Measurements from ENCODE around the gene HSD17B4.
"Not testable (repeated sequence)": the region's sequence is repeated elsewhere in the genome, so short reads cannot be mapped to it uniquely, and the experiment has no call there.

Gene HSD17B4, protein sequence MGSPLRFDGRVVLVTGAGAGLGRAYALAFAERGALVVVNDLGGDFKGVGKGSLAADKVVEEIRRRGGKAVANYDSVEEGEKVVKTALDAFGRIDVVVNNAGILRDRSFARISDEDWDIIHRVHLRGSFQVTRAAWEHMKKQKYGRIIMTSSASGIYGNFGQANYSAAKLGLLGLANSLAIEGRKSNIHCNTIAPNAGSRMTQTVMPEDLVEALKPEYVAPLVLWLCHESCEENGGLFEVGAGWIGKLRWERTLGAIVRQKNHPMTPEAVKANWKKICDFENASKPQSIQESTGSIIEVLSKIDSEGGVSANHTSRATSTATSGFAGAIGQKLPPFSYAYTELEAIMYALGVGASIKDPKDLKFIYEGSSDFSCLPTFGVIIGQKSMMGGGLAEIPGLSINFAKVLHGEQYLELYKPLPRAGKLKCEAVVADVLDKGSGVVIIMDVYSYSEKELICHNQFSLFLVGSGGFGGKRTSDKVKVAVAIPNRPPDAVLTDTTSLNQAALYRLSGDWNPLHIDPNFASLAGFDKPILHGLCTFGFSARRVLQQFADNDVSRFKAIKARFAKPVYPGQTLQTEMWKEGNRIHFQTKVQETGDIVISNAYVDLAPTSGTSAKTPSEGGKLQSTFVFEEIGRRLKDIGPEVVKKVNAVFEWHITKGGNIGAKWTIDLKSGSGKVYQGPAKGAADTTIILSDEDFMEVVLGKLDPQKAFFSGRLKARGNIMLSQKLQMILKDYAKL

GRCh38 chr5:119452373-119453039, at the start of gene HSD17B4:
Gene HSD17B4, plus strand, starts transcription at chr5:119452497. Its CDS starts 79 bp downstream, at chr5:119452576.
- peak; percentile 82 for DNase-seq

DNA sequence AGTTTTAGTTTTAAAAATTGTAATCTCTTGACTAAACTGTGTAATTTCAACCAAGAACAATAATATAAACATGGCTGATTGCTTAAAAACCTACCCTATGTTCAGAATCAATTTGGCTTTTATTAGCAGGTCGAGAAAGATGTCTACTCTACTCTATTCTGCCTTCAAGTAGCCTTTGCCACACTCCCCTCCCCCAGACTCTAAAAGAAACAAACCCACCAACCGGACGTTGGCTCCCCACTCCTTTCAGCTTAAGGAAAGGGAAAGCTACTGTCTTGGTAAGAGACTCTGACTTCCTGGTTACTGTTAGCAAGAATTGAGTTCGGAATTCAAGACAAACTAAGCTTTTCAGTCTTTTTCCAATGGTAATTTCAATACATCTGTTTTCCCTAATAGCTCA, 49.7 kb upstream of the HSD17B4 start:
- no peak for DNase-seq

- no peak for DNase-seq
These were observed 48.3 kb upstream of the HSD17B4 start for GRCh38 chr5:119404033-119404432.

- peak; percentile 16 for DNase-seq
These were observed 46.9 kb upstream of the HSD17B4 start for GRCh38 chr5:119405419-119405818.

GRCh38 chr5:119406551-119407110, 45.7 kb upstream of the HSD17B4 start:
- DNase-seq = no peak

- peak; percentile 6 for DNase-seq
These were observed 43.0 kb upstream of the HSD17B4 start for GRCh38 chr5:119409235-119409815.

DNA sequence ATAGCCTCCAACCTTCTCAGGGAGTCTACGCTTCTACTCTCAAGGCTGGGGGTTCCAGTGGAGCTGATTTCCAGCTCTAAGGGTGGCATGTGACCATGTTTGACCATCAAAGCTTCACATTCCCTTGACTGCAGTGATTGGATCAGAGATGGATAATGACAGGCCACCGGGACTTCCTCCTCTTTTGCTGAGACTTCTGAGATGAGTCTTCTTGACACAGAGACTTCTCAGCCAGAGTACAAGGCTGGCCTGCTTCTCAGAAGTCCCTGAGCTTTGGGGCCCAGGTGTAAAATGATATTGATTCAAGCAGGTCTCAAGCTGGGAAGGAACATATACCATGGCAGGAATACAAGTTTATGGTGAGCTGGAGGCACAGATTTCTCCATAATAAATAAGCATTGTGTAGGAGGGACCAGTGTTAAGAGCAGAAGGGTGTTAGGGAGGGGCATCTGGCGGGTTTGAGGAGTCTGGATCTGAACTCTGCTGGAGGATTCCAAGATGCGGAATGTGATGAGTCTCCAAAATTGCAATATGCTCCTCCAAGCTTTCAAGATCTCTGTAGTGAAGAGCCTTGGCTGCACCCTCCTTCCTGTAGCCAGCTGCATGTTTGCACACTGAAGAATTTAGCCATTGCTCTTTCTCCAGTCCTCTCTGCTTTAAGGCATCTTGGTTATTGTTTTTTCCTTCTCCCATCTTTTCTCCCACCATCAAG, 41.7 kb upstream of the HSD17B4 start:
- DNase-seq = no peak

DNA sequence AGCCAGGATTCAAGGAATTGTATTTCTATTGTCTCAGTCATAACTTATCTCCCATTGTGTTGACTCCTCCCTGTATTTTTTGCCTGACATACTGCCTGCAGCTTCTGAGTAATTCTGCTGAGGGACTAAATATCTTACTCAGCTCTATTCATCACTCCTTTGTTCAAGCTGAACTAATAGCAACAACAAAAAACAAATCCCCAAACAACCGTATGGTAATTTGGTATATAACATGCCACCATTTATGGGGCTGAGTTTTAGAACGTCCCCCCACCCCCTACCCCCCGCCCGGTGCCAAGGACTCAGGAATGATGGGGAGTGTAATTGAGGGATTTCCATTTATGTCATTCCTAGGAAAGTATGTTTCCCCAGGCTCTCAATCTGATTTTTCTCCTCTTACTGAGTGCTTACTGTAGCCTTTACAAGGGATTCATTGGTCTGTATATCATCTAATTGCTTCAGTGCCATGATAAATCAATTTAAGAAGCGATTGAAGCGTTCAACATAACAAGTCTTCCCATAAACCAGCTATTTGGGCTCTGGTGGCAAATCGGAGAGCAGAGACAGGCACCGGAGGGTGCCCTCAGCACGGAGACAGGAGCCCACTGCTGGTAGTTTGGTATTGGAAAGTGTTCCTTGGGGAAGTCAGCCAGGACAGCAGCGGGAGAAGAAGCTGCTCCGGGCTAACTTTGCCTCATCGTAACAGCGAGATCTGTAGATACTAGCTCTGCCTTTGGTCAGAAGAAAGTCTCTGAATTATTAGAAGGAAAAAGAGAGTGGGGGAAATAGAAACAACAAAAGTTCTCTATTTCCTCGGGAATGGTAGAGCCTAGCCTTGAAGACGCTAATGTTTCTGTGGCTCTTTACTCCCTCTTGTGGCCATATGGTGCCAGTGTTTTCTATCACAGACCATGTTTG, 40.7 kb upstream of the HSD17B4 start:
- DNase-seq = peak; percentile 64

DNA sequence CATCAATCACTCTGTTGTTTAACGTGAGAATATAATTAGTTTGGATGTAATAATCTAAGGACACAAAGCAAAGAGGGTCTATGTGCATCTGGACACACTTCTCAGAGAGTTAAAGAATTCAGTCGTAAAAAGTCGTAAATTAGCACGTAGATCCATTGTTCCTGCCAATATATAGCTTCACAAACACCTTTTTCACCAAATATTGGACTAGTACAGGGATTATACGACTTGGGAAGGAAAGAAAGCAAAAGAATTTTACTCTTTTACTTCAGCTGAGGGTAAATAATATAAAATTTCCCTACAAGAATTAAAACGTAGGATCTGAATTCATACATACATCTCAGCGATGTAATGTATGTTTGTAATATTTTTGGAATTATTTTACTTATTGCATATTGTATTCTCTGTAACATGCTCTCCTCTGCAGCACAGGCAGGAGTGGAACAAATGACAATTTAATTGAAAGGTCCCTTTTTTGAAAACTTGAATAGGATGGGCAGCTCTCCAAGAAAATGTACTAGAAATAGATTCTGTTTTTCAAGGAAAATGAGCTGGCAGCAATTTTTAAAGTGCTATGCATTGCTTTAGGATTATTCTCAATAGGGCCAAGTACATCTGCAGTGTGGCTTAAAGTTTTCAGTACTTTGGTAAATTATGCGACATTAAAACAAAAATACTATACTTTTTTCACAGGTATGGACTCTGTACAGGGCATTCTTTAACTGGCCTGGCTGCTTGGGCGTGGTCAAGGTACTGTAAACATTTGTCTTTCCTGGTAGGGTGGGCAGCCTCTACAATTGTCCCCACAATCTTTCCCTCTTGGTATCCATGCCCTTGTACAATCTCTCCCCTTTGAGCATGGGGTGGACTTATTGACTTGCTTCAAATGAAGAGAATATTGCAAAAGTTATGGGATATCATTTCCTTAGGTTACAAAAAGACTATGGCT, 39.7 kb upstream of the HSD17B4 start:
- no peak for DNase-seq

- DNase-seq = peak; percentile 88
These were observed 38.1 kb upstream of the HSD17B4 start for GRCh38 chr5:119414124-119414734.

DNA sequence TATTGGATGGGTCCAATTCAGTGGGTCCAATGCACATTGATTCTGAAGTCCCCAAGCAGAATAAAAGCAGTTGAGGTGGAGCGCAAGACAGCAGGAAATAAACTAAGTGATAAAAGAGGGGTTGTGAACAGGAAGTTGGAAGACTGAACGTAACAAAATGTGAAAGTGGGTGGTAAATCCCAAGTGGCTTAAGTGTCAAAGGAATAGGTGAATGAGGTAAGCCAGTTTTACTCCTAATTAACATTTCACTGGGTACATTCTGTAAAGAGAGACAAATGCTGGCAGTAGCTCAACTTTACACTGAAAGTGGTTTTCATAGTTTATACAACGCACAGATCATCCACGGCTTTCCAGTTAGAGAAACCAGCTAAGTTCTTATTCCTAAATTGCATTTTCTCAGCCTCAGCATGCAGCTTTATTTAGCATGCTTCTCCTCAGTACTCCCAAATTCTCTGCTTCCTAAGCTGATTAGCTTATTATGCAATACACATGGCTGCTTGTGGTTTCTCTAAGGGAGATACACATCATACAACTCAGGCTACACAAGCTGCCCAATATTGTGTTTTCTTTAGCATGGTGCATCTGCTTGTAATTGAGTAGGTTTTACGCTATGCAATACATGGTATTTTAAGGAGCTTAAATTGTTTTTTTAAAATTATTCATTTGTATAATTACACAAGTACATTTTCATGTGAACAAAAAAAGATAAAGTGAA, 34.2 kb upstream of the HSD17B4 start:
- DNase-seq = peak; percentile 73

DNA sequence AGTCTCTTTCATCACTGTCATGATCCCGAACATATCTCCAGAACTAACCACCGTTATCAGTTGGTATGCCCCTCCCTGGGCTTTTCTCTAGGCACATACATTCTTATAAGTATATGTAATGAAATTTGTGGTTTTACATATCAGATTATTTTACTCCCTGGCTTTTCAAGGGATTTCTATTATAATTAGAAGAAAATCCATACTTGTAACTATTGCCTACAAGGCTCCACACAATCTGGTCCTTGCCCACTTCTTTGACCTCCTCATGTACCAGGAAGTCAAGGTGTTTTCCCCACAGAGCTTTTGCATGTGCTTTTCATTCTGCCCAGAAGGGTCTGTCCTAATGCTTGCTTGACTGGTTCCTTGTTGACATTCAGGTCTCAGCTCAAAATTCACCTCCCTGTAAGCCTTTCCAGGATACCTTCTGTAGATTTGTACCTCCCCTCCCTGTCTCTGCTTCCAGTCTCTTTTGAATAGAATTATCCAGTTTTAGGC, 33.6 kb upstream of the HSD17B4 start:
- peak; percentile 40 for DNase-seq

DNA sequence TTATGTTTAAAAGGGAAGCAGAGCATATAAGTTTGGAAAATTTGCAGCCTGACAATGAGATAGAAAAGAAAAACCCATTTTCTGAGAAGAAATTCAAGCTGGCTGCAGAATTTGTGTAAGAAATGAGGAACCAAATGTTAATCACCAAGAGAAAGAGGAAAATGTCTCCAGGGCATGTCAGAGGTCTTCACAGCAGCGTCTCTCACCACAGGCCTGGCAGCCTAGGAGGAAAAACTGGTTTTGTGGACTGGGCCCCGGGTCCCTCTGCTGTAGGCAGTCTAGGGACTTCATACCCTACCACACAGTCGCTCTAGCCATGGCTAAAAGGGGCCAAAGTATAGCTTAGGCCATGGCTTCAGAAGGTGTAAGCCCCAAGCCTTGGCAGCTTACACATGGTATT, 32.1 kb upstream of the HSD17B4 start:
- DNase-seq = peak; percentile 80

GRCh38 chr5:119426057-119426456, 26.2 kb upstream of the HSD17B4 start:
- peak; percentile 68 for DNase-seq

GRCh38 chr5:119427060-119427459, 25.2 kb upstream of the HSD17B4 start:
- no peak for DNase-seq

- peak; percentile 72 for DNase-seq
These were observed 24.7 kb upstream of the HSD17B4 start for GRCh38 chr5:119427596-119427995.

GRCh38 chr5:119428166-119428565, 24.1 kb upstream of the HSD17B4 start:
- not testable (repeated sequence) for DNase-seq

- not testable (repeated sequence) for DNase-seq
These were observed 23.7 kb upstream of the HSD17B4 start for GRCh38 chr5:119428574-119428973.

Data from MV-4-11 (cell line).